H1 (cell line): Measurements from ENCODE around the gene CDC42EP5. TPM values are rescaled to one million over a fixed set of nuclear protein-coding genes. Genes with fewer than 3 reads are reported as not detected.

ENCODE experiments used
- CTCF ChIA-PET: fragments of 300-600 bp; sonication (Branson Sonifier 250); formaldehyde crosslinking; loops from one replicate; lab custom pipeline; 2021; ENCODE audit not compliant: partially characterized antibody; lab: Charles Lee
- POLR2A ChIA-PET: fragments of 300-600 bp; sonication (Branson Sonifier 250); formaldehyde crosslinking; loops from one replicate; lab custom pipeline; 2021; ENCODE audit warnings: inconsistent platforms; ENCODE audit not compliant: partially characterized antibody; lab: Charles Lee
- DNase-seq, 2 experiments: peaks; one replicate each; pipeline versions ENCODE4 v3.0.0 to v3.0.0-alpha.2; 2010 to 2022; ENCODE audit warnings: low spot score in 2 of 2, low read depth in 1 of 2, mixed read lengths in 1 of 2
- FAIRE-seq: peaks from 2 replicates; lab custom pipeline; 2011; peaks lifted over from hg19 to GRCh38; lab: Jason Lieb, UNC
- H2AFZ ChIP-seq: 2 replicates; pipeline ENCODE4 v1.8.1; 2012; ENCODE audit warnings: low read length, inconsistent platforms
- H2AK5ac ChIP-seq: 2 replicates; pipeline ENCODE4 v1.6.1; 2013; ENCODE audit warnings: low read depth, low read length
- H2BK120ac ChIP-seq: replicated peaks from 2 replicates; pipeline ENCODE3; 2013; ENCODE audit warnings: low read depth, low read length, inconsistent platforms
- H2BK12ac ChIP-seq: 2 replicates; pipeline ENCODE4 v1.6.1; 2013; ENCODE audit warnings: low read depth, low read length
- H2BK15ac ChIP-seq: 2 replicates; pipeline ENCODE4 v1.6.1; 2013; ENCODE audit warnings: low read length
- H2BK20ac ChIP-seq: 2 replicates; pipeline ENCODE4 v1.6.1; 2013; ENCODE audit warnings: low read length
- H2BK5ac ChIP-seq: 2 replicates; pipeline ENCODE4 v1.6.1; 2013; ENCODE audit warnings: low read depth, low read length
- H3K14ac ChIP-seq: 2 replicates; pipeline ENCODE4 v1.6.1; 2013; ENCODE audit warnings: inconsistent platforms; ENCODE audit not compliant: insufficient read length
- H3K18ac ChIP-seq: 2 replicates; pipeline ENCODE4 v1.6.1; 2013; ENCODE audit warnings: low read length; ENCODE audit errors: extremely low read depth
- H3K23ac ChIP-seq: 2 replicates; pipeline ENCODE4 v1.6.1; 2013; ENCODE audit warnings: inconsistent platforms; ENCODE audit not compliant: insufficient read length
- H3K23me2 ChIP-seq: 2 replicates; pipeline ENCODE4 v1.6.1; 2013; ENCODE audit warnings: low read depth, low read length
- H3K27ac ChIP-seq: 2 replicates; pipeline ENCODE4 v1.6.1; 2011; ENCODE audit warnings: low read depth, low read length, inconsistent platforms
- H3K27me3 ChIP-seq, 4 experiments: replicated peaks in 1 of 4; 1 replicate in 1 of 4; 2 replicates in 3 of 4; pipeline versions ENCODE4 v1.6.1 to v1.8.1; 2011 to 2013; ENCODE audit warnings: low read length in 3 of 4, mild to moderate bottlenecking in 3 of 4, inconsistent platforms in 2 of 4, mixed read lengths in 2 of 4, moderate library complexity in 1 of 4; ENCODE audit not compliant: control insufficient read depth in 3 of 4, insufficient read depth in 3 of 4; ENCODE audit errors: extremely low read depth in 1 of 4
- H3K36me3 ChIP-seq, 4 experiments: 2 replicates each; pipeline versions ENCODE4 v1.6.1 to v1.8.1; 2011 to 2013; ENCODE audit warnings: mild to moderate bottlenecking in 4 of 4, low read length in 3 of 4, moderate library complexity in 2 of 4, control low read depth in 1 of 4, inconsistent platforms in 1 of 4; ENCODE audit not compliant: insufficient read depth in 4 of 4, control insufficient read depth in 2 of 4
- H3K4ac ChIP-seq: replicated peaks from 2 replicates; pipeline ENCODE3; 2013; ENCODE audit warnings: low read length, low read depth, mixed read lengths, inconsistent platforms; ENCODE audit not compliant: insufficient read length
- H3K4me1 ChIP-seq, 4 experiments: replicated peaks in 1 of 4; 1 replicate in 1 of 4; 2 replicates in 3 of 4; pipeline versions ENCODE4 v1.6.1 to v1.8.1; 2011 to 2013; ENCODE audit warnings: low read length in 3 of 4, inconsistent platforms in 2 of 4, mixed read lengths in 1 of 4; ENCODE audit not compliant: insufficient read depth in 4 of 4, control insufficient read depth in 3 of 4
- H3K4me2 ChIP-seq, 2 experiments: 2 replicates each; pipeline versions ENCODE4 v1.6.1 to v1.8.1; 2011 to 2013; ENCODE audit warnings: low read depth in 2 of 2, low read length in 2 of 2, control low read depth in 1 of 2, inconsistent platforms in 1 of 2, mild to moderate bottlenecking in 1 of 2; ENCODE audit not compliant: insufficient read depth in 1 of 2
- H3K4me3 ChIP-seq, 4 experiments: fragments of 200-600, 300-600 bp in 1 of 4; sonication (generic), shearing (Covaris generic), sonication (Bioruptor Twin) in 1 of 4; 2 replicates each; pipeline versions ENCODE4 v1.5.1 to v1.8.1; 2011 to 2016; ENCODE audit warnings: low read length in 4 of 4, low read depth in 3 of 4, control low read depth in 2 of 4, inconsistent platforms in 2 of 4, mild to moderate bottlenecking in 2 of 4, mixed read lengths in 1 of 4, moderate library complexity in 1 of 4; ENCODE audit not compliant: insufficient read depth in 2 of 4; ENCODE audit errors: extremely low read depth in 1 of 4
- H3K56ac ChIP-seq: replicated peaks from 2 replicates; pipeline ENCODE3; 2013; ENCODE audit warnings: low read depth, mild to moderate bottlenecking, mixed read lengths, low read length, inconsistent platforms; ENCODE audit not compliant: insufficient read length
- H3K79me1 ChIP-seq: 2 replicates; pipeline ENCODE4 v1.6.1; 2013; ENCODE audit warnings: low read depth, low read length, control low read depth
- H3K79me2 ChIP-seq, 2 experiments: 2 replicates each; pipeline versions ENCODE4 v1.6.1 to v1.8.1; 2012 to 2013; ENCODE audit warnings: low read length in 2 of 2, mild to moderate bottlenecking in 2 of 2, inconsistent platforms in 1 of 2; ENCODE audit not compliant: insufficient read depth in 2 of 2, control insufficient read depth in 1 of 2
- H3K9ac ChIP-seq, 4 experiments: replicated peaks in 1 of 4; 1 replicate in 1 of 4; 2 replicates in 3 of 4; pipeline versions ENCODE4 v1.6.1 to v1.8.1; 2011 to 2013; ENCODE audit warnings: low read depth in 3 of 4, low read length in 3 of 4, control low read depth in 2 of 4, mild to moderate bottlenecking in 2 of 4, moderate library complexity in 2 of 4, inconsistent platforms in 1 of 4; ENCODE audit errors: extremely low read depth in 1 of 4
- H3K9me3 ChIP-seq, 2 experiments: 2 replicates each; pipeline versions ENCODE4 v1.6.1 to v1.8.1; 2012 to 2013; ENCODE audit warnings: mild to moderate bottlenecking in 2 of 2, moderate library complexity in 2 of 2, control low read depth in 1 of 2, inconsistent platforms in 1 of 2, low read depth in 1 of 2, low read length in 1 of 2, mixed read lengths in 1 of 2; ENCODE audit not compliant: insufficient read depth in 2 of 2
- H4K20me1 ChIP-seq, 2 experiments: replicated peaks in 1 of 2; 2 replicates each; pipeline versions ENCODE3 to v1.8.1; 2011 to 2013; ENCODE audit warnings: inconsistent platforms in 2 of 2, low read length in 2 of 2, mild to moderate bottlenecking in 1 of 2; ENCODE audit not compliant: insufficient read depth in 2 of 2, control insufficient read depth in 1 of 2
- H4K5ac ChIP-seq: 2 replicates; pipeline ENCODE4 v1.6.1; 2013; ENCODE audit warnings: low read length, low read depth, mixed read lengths, inconsistent platforms; ENCODE audit not compliant: insufficient read length
- H4K8ac ChIP-seq: 2 replicates; pipeline ENCODE4 v1.8.0; 2013; ENCODE audit warnings: mild to moderate bottlenecking, moderate library complexity, low read length, inconsistent platforms; ENCODE audit not compliant: insufficient read depth; ENCODE audit errors: extremely low read depth
- H4K91ac ChIP-seq: replicated peaks from 2 replicates; pipeline ENCODE3; 2013; ENCODE audit warnings: low read length, mixed read lengths, inconsistent platforms; ENCODE audit not compliant: insufficient read length
- E2F6 ChIP-seq: IDR thresholded peaks from 2 replicates; pipeline ENCODE4 v1.6.1; 2012; ENCODE audit warnings: inconsistent platforms
- JUN ChIP-seq: IDR thresholded peaks from 2 replicates; pipeline ENCODE4 v1.6.1; 2011; ENCODE audit warnings: low read depth, mild to moderate bottlenecking, improper control_type of control experiment, low read length
- JUND ChIP-seq: IDR thresholded peaks from 2 replicates; pipeline ENCODE4 v1.6.1; 2011; ENCODE audit warnings: mild to moderate bottlenecking, improper control_type of control experiment, low read length
- RBBP5 ChIP-seq: IDR thresholded peaks from 2 replicates; pipeline ENCODE4 v1.7.1; 2012; ENCODE audit warnings: low read depth, mild to moderate bottlenecking, inconsistent platforms, low read length, moderate library complexity, borderline replicate concordance
- SIX5 ChIP-seq: IDR thresholded peaks from 2 replicates; pipeline ENCODE4 v1.6.1; 2011; ENCODE audit warnings: mild to moderate bottlenecking, low read depth, low read length
- SP2 ChIP-seq: IDR thresholded peaks from 2 replicates; pipeline ENCODE4 v1.6.1; 2012; ENCODE audit warnings: mild to moderate bottlenecking, low read length, inconsistent platforms
- WGBS, 2 experiments: shearing (Covaris generic) in 1 of 2; methylation state at CpG; one replicate each; pipeline versions ENCODE4 v1.1.6 to v1.1.7; 2013 to 2015; ENCODE audit warnings: low lambda C conversion rate in 2 of 2, mixed read lengths in 2 of 2, inconsistent platforms in 1 of 2, low coverage in 1 of 2, missing lambda C conversion rate in 1 of 2; ENCODE audit not compliant: insufficient replicate concordance in 2 of 2, insufficient coverage in 1 of 2, insufficient read length in 1 of 2; ENCODE audit errors: extremely low coverage in 1 of 2, missing lambda C conversion rate in 1 of 2; 5-methylcytosine and 5-hydroxymethylcytosine counted together
- polyA plus RNA-seq, 7 experiments: library from polyadenylated mRNA; depleted of rRNA in 3 of 7; stranded (reverse) in 5 of 7; unstranded in 2 of 7; fragments of >200 nt in 5 of 7; fragments of 200-250 nt in 2 of 7; gene quantifications; 1 replicate in 5 of 7; 2 replicates in 1 of 7; 4 replicates in 1 of 7; pipeline versions ENCODE4 v1.2.1 to v1.2.3, GENCODE V29; 2011 to 2013; ENCODE audit warnings: missing spikeins in 2 of 7, mixed read lengths in 2 of 7
- total RNA-seq: library from RNA; stranded (reverse); fragmentation: NEBNext Ultra II Directional; extraction: Animal tissue kit (Norgen Biotek cat#: 25700); gene quantifications from 2 replicates; pipeline ENCODE4 v1.2.1, GENCODE V29; 2021

Gene CDC42EP5
- total and polyA plus RNA-seq, 2 of the 8 experiments (the other 6 are each of a cell fraction or from before 2014, with no cell fraction given), result 1.8 to 2.1 TPM

DNA sequence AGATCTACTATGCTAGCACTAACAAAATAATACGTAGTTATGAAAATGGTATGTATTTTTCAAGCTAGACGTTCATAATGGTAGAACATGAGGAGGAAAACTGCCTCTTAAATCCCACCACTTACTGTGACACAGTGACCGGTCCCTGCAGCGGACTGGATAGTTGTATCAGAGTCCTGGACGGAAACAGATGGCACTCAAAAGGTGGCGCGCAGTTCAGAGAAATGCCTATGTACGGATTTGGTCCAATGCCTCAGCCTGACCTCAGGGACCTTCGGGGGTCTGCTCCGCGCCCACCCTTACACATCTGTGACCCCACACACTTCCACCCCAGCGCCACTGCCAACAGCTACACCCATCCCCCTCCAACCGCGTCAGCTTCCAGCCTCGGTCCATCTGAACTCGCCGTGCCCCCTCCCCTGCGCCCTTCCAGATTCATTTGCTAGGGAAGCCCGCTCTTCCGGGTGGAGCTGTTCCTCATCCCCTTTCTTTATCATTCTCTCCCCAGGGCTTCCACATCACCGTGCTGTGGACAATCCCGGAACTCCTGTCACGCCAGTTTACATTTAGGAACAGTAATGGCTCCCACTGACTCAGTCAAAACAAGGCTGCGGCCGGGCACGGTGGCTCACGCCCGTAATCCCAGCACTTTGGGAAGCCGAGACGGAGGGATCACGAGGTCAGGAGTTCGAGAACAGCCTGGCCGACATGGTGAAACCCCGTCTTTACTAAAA lies 24.9 kb downstream of the CDC42EP5 start:
- Histone ChIP-seq H3K4ac (peak overlapping the region; percentile 78), H2BK5ac (peak overlapping the region; percentile 86), H3K4me3 (peak overlapping the region; percentile 61 to 90 (median 84)), H3K56ac (peak overlapping the region; percentile 10), H3K9me3 (no peaks in the 10 kb centered on the region), H3K4me2 (peak overlapping the region; percentile 95 to 99), H2AFZ (peak overlapping the region; percentile 59; the same call in 1 of the 2 replicates), H4K5ac (peak overlapping the region; percentile 21), H3K23ac (no peak overlapping the region), H3K27me3 (no peaks in the 10 kb centered on the region), H3K36me3 (peaks cover 15 to 29% (median 20%) of the 10 kb centered on the region in 4 experiments), H3K4me1 (peaks cover 0 to 2% (median under 1%) of the 10 kb centered on the region in 4 experiments; a peak in 5 of 7 replicates), H3K9ac (peak overlapping the region in 3 of 4 experiments; percentile 85 to 89 (median 87); a peak in 6 of 7 replicates), H2BK12ac (0 out of 2 replicates have a peak overlapping the region, but pooled peaks have one; percentile 4), H2AK5ac (no peak overlapping the region), H3K79me2 (peaks cover 16 to 50% of the 10 kb centered on the region in 2 experiments), H3K27ac (peak overlapping the region; percentile 89), H2BK20ac (no peak overlapping the region), H2BK120ac (peak overlapping the region; percentile 43), H4K8ac (peak overlapping the region; percentile 80; the same call in 1 of the 2 replicates), H2BK15ac (no peak overlapping the region; the same call in 1 of the 2 replicates), H4K91ac (no peak overlapping the region), H3K18ac (no peak overlapping the region), H3K23me2 (peaks cover 6% of the 10 kb centered on the region; the same call in 1 of the 2 replicates), H3K14ac (no peak overlapping the region), H3K79me1 (peaks cover 12% of the 10 kb centered on the region), H4K20me1 (peaks cover 9 to 25% of the 10 kb centered on the region in 2 experiments)
- ChIA-PET POLR2A (interaction anchor here (0.5 to 10.3 kb wide), 13 partner anchors 9 to 1223 kb away, joined by 3 to 129 read pairs (median 4); partner anchors contain the start of gene LENG9), CTCF (interaction anchor here (0.6 to 2.5 kb wide), 9 partner anchors 10 to 713 kb away, joined by 3 to 25 read pairs (median 5); partner anchors contain the start of gene TTYH1)
- DNase-seq, result peak in 1 of 2 experiments; percentile 62
- 6% methylated on average over 34 of the region's 34 CpGs; no CpG with 5 or more reads in 1 of the 2 experiments for WGBS, 2 experiments
- no peak for FAIRE-seq
- TF ChIP-seq JUND, result no peak
- peak; percentile 60; the same call in 1 of the 2 replicates for TF ChIP-seq RBBP5
- TF ChIP-seq JUN, result no peak
- TF ChIP-seq SP2, result no peak
- no peak for TF ChIP-seq E2F6
- TF ChIP-seq SIX5, result no peak
